Stimulated activated CD4-positive, alpha-beta T cell treated with anti-CD3 and anti-CD28 coated beads, Interleukin-15, amount 100 ng/mL, for 1 hour (primary cell): ENCODE results near the gene ZNF19.

Experiments used
- DNase-seq, 2 donors: peaks; one replicate each; pipeline ENCODE4 v3.0.0-alpha.2; 2020; ENCODE audit warnings: low read depth in 1 of 2, low spot score in 1 of 2

Gene ZNF19

DNA sequence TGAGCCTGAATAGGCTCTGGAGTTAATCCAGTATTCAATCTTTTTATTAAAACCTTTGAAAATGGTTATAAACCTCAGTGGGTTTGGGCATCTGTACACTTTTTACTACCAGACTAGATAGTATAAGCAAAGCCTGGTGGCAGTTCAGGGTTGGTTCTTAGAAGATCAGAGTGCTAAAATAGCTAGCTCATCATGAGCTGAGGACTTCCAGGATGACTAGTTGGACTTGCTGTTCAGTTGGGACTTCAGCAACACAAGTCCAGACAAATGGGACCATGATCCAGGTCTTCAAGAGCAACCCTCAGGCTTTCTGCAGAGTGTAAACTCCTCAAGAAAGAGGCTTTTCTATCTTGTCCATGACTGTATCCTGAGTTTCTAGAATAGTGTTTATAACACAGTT is 1.2 kb upstream of the ZNF19 start:
- no peak for DNase-seq

- peak; percentile 41 to 46 for DNase-seq
Measured at GRCh38 chr16:71484006-71484893, 4.9 kb downstream of the ZNF19 start.

- no peak for DNase-seq
Measured at GRCh38 chr16:71482569-71482968, 6.6 kb downstream of the ZNF19 start.

- DNase-seq: no peak
Measured at GRCh38 chr16:71480956-71481355, 8.2 kb downstream of the ZNF19 start.

DNA sequence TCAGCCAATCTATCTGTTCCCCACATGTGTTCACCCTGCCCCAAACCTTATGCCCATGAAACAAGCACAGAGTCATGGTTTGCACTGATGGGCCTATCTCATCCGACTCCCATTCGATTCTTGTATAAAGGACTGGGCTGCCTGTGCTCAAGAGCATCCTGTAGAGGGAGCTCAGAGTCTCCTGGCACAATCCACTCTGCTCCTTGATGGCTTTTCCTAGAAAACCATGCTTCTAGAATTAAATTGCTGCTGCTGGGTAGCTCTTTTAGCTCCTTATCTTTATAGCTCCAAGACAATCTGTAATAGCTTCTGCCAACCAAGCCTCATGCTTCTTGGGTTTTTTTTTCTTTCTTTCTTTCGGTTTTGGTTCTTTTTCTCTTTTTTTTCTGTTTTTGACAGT is 9.7 kb downstream of the ZNF19 start:
- DNase-seq: no peak

- DNase-seq: no peak
Measured at GRCh38 chr16:71476457-71477124, 12.5 kb downstream of the ZNF19 start.

DNA sequence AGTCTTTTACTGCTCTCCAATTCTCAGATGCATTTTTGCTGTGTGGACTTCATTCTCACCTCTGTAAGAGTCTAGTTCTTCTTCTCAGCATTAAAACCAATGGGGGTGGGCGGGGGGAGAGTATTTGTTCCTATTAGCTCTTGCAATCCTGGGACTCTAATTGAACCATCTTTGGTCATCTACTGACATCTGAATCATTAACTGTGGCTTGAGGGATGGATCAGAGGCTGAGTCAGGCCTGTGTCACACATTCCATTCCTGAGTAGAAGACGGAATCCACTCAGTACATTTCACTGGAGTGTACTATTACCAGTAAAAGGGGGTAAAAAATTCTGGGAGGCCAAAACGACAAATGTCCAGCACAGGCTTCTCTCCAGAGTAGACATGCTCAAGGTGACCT is 14.3 kb downstream of the ZNF19 start:
- DNase-seq: no peak

DNA sequence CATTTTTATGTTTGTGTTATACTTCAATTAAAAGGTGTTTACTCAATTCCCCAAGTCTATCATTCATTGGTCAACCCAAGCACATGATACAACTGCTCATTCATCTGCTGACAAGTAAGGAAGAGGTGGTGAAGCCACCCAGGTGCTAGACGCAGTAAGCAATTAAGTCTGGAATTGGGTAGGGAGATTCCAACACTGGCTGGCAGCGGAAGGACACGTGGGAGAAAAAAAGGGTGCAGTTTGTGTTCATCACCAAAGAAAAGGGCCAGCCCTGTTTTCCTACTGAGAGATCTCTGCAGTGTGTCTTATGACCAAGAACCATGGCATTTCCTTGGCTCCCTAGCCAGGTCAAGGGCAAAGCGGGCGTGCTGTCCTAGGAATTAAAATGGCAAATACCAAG is 15.2 kb downstream of the ZNF19 start:
- no peak for DNase-seq

DNA sequence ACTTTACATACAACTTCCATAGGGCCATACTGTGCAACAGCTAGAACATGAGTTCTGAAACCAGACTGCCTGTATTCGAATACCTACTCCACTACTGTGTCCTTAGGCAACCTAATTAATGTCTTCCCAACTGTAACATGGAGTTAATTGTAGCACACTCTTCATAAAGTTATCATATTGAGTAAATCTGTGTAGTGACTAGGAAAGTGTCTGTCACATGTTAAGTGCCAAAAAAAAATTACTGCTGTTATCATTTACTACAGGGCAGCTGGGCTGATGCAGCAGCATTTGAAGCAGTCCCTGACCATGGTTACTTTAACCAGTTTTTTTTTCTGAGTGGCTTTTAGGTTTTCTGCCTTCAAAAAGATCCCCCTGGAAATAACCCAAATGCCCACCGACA is 16.2 kb downstream of the ZNF19 start:
- DNase-seq: no peak

DNA sequence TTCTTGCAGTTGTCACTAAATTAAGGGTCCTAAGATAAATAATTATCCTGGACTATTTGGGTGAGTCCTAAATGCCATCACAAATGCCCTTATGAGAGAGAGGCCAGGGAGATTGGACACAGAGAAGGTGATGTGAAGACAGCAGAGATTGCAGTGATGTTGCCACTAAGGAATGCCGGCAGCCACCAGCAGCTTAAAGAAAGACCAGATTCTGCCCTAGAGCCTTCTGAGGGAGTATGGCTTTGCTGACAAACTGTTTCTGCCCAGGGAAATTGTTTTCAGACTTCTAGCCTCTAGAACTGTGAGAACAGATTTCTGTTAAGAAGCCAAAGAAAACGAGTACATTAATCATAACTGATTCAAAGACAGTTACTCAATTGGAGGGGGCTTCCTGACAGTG is 17.1 kb downstream of the ZNF19 start:
- no peak for DNase-seq

- no peak for DNase-seq
Measured at GRCh38 chr16:71467810-71468209, 21.3 kb downstream of the ZNF19 start.

- no peak for DNase-seq
Measured at GRCh38 chr16:71464231-71464630, 24.9 kb downstream of the ZNF19 start.

- peak; percentile 50 to 69 for DNase-seq
Measured at GRCh38 chr16:71461686-71462648, 27.2 kb downstream of the ZNF19 start, which contains the start of gene ZNF23. TSS of gene ZNF23 (minus strand) at chr16:71462247. CDS start at chr16:71456796, 5,451 bp downstream.

DNA sequence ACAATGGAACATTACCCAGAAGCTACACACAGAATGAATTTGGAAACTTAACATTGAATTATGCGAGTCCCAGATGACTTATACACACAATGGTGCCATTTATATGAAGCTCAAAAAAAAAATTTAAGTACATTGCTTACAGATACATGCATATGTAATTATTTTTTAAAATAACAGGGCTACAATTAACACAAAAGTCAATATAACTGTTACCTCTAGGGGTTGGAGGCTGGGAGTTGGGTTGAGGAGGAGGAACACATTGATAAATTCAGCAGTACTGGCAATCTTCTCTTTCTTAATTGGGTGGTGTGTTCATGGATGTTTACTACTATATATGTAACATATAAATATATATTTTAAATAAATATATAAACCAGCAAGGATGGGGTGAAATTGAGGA is 28.2 kb downstream of the ZNF19 start:
- no peak for DNase-seq

DNA sequence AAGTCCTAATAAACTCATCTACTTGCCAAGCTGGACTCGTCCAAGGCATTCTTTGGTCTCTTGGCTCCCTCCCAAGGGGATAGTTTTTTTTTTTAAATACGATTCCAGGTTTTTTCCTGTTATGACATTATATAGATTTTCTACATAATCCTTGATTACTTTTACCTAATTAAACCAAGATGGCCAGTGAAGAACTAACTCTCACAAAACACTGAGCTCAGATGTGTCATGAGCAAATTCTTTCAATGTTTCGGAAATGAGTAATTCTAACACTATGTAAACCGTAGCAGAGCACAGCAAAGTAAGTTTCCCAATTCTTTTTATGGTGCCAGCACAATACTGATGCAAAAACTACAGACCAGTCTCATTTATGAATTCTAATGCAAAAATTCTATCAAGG is 28.9 kb downstream of the ZNF19 start:
- no peak for DNase-seq

- DNase-seq: no peak
Measured at GRCh38 chr16:71459510-71459909, 29.6 kb downstream of the ZNF19 start.

DNA sequence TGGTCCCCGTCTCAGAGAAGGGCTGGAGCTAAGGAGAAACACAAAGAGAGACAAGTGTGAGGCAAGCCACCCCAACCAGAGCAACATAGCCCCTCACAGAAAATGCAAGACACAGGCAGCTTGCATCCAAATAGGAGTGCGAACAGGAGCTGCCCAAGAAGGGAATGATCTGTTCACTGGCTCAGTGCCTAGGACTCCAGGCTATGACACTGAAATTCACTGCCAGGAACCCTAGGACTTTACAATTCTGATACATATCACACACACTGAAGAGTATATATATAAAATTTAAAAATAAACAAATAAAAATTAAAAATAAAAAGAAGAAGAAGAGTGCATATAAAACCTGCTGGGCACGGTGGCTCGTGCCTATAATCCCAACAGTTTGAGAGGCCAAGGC is 32.3 kb downstream of the ZNF19 start:
- DNase-seq: no peak

DNA sequence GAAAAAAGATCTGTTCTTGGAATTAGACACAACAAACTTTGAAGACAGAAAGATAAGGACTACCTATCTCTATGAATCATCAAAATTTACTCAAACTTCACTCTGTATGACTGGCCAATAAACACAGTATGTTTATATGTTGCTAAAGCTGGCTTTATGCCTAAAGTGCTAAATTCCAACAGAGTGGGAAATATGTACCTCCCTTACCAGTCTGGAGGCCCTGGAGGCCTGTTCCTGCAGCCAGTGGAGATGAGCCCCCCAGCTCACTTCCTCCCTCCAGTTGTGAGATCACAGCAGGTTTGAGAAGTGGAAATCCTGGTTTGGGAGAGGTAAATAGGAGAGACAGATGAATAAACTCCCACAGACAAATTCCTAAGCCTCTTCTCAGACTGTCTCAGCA is 36.1 kb downstream of the ZNF19 start:
- no peak for DNase-seq

GRCh38 chr16:71449020-71449419 is 40.1 kb downstream of the ZNF19 start:
- no peak for DNase-seq

DNA sequence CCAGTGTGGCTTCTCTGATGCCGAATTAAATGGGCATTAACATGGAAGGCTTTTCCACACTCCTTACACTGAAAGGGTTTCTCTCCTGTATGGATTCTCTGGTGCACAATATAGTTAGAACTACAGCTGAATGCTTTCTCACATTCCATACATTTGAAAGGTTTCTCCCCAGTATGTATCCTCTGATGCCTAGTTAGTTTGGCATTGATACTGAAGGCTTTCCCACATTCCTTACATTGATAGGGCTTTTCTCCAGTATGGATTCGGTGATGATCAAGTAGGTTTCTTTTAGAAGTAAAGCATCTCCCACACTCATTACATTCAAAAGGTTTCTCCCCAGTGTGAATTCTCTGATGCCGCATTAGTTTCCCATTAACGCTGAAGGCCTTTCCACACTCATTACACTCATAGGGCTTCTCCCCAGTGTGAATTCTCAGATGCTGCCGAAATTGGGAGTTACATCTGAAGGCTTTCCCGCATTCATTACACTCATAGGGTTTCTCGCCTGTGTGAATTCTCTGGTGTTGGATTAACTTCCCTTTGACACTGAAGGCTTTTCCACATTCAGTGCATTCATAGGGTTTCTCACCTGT is 40.8 kb downstream of the ZNF19 start:
- DNase-seq: no peak

GRCh38 chr16:71443714-71444113 is 45.4 kb downstream of the ZNF19 start:
- DNase-seq: no peak
